Measurements from ENCODE around the gene HTT. TPM values are rescaled to one million over a fixed set of nuclear protein-coding genes. Genes with fewer than 3 reads are reported as not detected.

HTT gene
- total RNA-seq, 1 donor from 2014 or later = 82.8 TPM

- no peak overlapping the region for H3K4me3 Mint-ChIP-seq (ENCODE audit: low read depth)
- no peaks in the 10 kb centered on the region for H3K36me3 Mint-ChIP-seq (ENCODE audit: insufficient read depth)
- H3K27ac Mint-ChIP-seq = no peak overlapping the region
These were observed 7.6 kb upstream of the HTT start for GRCh38 chr4:3066836-3067400.

GRCh38 chr4:3067473-3068001 is 6.9 kb upstream of the HTT start:
- no peaks in the 10 kb centered on the region for H3K9me3 Mint-ChIP-seq (ENCODE audit: low read depth)
- peaks cover 12% of the 10 kb centered on the region for H3K27me3 Mint-ChIP-seq
- TF ChIP-seq CTCF (IDR thresholded peaks at IDR 0.05; ENCODE audit: unreplicated experiment) = no peak
- no peak overlapping the region for H3K4me3 Mint-ChIP-seq (ENCODE audit: low read depth)
- H3K27ac Mint-ChIP-seq = no peak overlapping the region
- H3K36me3 Mint-ChIP-seq (ENCODE audit: insufficient read depth) = no peaks in the 10 kb centered on the region
- no peak for DNase-seq (ENCODE audit: low spot score, unreplicated experiment)
- no peaks in the 10 kb centered on the region for H3K4me1 Mint-ChIP-seq (ENCODE audit: low read depth)

More at GRCh38 chr4:3066836-3067400, 7.6 kb upstream of the HTT start:
- no peaks in the 10 kb centered on the region for H3K9me3 Mint-ChIP-seq (ENCODE audit: low read depth)
- H3K27me3 Mint-ChIP-seq = peaks cover 12% of the 10 kb centered on the region
- no peak for DNase-seq (ENCODE audit: low spot score, unreplicated experiment)
- no peaks in the 10 kb centered on the region for H3K4me1 Mint-ChIP-seq (ENCODE audit: low read depth)
- no peak for TF ChIP-seq CTCF (IDR thresholded peaks at IDR 0.05; ENCODE audit: unreplicated experiment)

- Mint-ChIP-seq H3K4me1 (ENCODE audit: low read depth) (no peaks in the 10 kb centered on the region), H3K27me3 (peaks cover 6% of the 10 kb centered on the region), H3K4me3 (ENCODE audit: low read depth) (no peak overlapping the region), H3K36me3 (ENCODE audit: insufficient read depth) (no peaks in the 10 kb centered on the region), H3K27ac (no peak overlapping the region), H3K9me3 (ENCODE audit: low read depth) (no peaks in the 10 kb centered on the region)
- no peak for DNase-seq (ENCODE audit: low spot score, unreplicated experiment)
- no peak for TF ChIP-seq CTCF (IDR thresholded peaks at IDR 0.05; ENCODE audit: unreplicated experiment)
These were observed 4.8 kb upstream of the HTT start for GRCh38 chr4:3069661-3070199.

- Mint-ChIP-seq H3K27ac (no peak overlapping the region), H3K4me1 (ENCODE audit: low read depth) (peaks cover 7% of the 10 kb centered on the region), H3K27me3 (peaks cover 6% of the 10 kb centered on the region), H3K36me3 (ENCODE audit: insufficient read depth) (no peaks in the 10 kb centered on the region), H3K9me3 (ENCODE audit: low read depth) (no peaks in the 10 kb centered on the region), H3K4me3 (ENCODE audit: low read depth) (no peak overlapping the region)
- TF ChIP-seq CTCF (IDR thresholded peaks at IDR 0.05; ENCODE audit: unreplicated experiment) = no peak
- no peak for DNase-seq (ENCODE audit: low spot score, unreplicated experiment)
These were observed 3.6 kb upstream of the HTT start for GRCh38 chr4:3070709-3071500.

- no peak overlapping the region for H3K27ac Mint-ChIP-seq
- H3K9me3 Mint-ChIP-seq (ENCODE audit: low read depth) = no peaks in the 10 kb centered on the region
- no peak overlapping the region for H3K4me3 Mint-ChIP-seq (ENCODE audit: low read depth)
These were observed 2.7 kb upstream of the HTT start for GRCh38 chr4:3071811-3072210.

More at GRCh38 chr4:3071811-3072210, 2.7 kb upstream of the HTT start:
- peaks cover 1% of the 10 kb centered on the region for H3K36me3 Mint-ChIP-seq (ENCODE audit: insufficient read depth)
- H3K27me3 Mint-ChIP-seq = peaks cover 6% of the 10 kb centered on the region
- DNase-seq (ENCODE audit: low spot score, unreplicated experiment) = no peak
- no peak for TF ChIP-seq CTCF (IDR thresholded peaks at IDR 0.05; ENCODE audit: unreplicated experiment)
- peaks cover 14% of the 10 kb centered on the region for H3K4me1 Mint-ChIP-seq (ENCODE audit: low read depth)

All from progenitor cell of endocrine pancreas (in vitro differentiated cells).